Superior temporal gyrus (tissue), 1 donor: ENCODE measurements around the gene DNMT3A.
A peak's percentile ranks its signal among the peaks of the same experiment; 100 is the strongest.

Source experiments
- DNase-seq: peaks from one replicate; pipeline ENCODE4 v3.0.0-alpha.2; 2016; ENCODE audit errors: extremely low spot score

Gene DNMT3A

GRCh38 chr2:25341753-25342371, at the start of gene DNMT3A:
Gene DNMT3A, minus strand, starts transcription at chr2:25341925. Its CDS starts 27,941 bp downstream, at chr2:25313984.
- peak; percentile 69 for DNase-seq

GRCh38 chr2:25389161-25389560, 47.4 kb upstream of the DNMT3A start:
- no peak for DNase-seq

- DNase-seq: no peak
Observed at GRCh38 chr2:25388491-25388890, 46.8 kb upstream of the DNMT3A start.

GRCh38 chr2:25387876-25388449, 46.2 kb upstream of the DNMT3A start:
- DNase-seq: no peak

GRCh38 chr2:25386971-25387875, 45.5 kb upstream of the DNMT3A start:
- DNase-seq: no peak

- DNase-seq: no peak
Observed at GRCh38 chr2:25385910-25386309, 44.2 kb upstream of the DNMT3A start.

- no peak for DNase-seq
Observed at GRCh38 chr2:25383806-25384205, 42.1 kb upstream of the DNMT3A start.

GRCh38 chr2:25381502-25381901, 39.8 kb upstream of the DNMT3A start:
- DNase-seq: no peak

- DNase-seq: no peak
Observed at GRCh38 chr2:25380586-25381375, 39.1 kb upstream of the DNMT3A start.

- no peak for DNase-seq
Observed at GRCh38 chr2:25380023-25380422, 38.3 kb upstream of the DNMT3A start.

GRCh38 chr2:25379535-25379934, 37.8 kb upstream of the DNMT3A start:
- DNase-seq: no peak

GRCh38 chr2:25378731-25379490, 37.2 kb upstream of the DNMT3A start:
- no peak for DNase-seq

- no peak for DNase-seq
Observed at GRCh38 chr2:25377822-25378421, 36.2 kb upstream of the DNMT3A start.

GRCh38 chr2:25376750-25377621, 35.3 kb upstream of the DNMT3A start:
- DNase-seq: peak; percentile 77

GRCh38 chr2:25375989-25376545, 34.3 kb upstream of the DNMT3A start:
- no peak for DNase-seq

- DNase-seq: no peak
Observed at GRCh38 chr2:25375371-25375988, 33.8 kb upstream of the DNMT3A start.

GRCh38 chr2:25374827-25375226, 33.1 kb upstream of the DNMT3A start:
- no peak for DNase-seq

- DNase-seq: no peak
Observed at GRCh38 chr2:25374411-25374810, 32.7 kb upstream of the DNMT3A start.
